LNCaP clone FGC (cell line): ENCODE data around the gene OR5AR1.

ENCODE experiments used
- DNase-seq: peaks from one replicate; pipeline ENCODE4 v3.0.0-alpha.2; 2011; ENCODE audit warnings: low read depth
- H3K4me3 ChIP-seq: 2 replicates; pipeline ENCODE4 v1.5.1; 2011; ENCODE audit warnings: mild to moderate bottlenecking, low read depth, low read length, control low read depth
- TF ChIP-seq, protein P1 (sequence below): IDR thresholded peaks from 2 replicates; pipeline ENCODE4 v1.5.1; 2012; ENCODE audit warnings: mild to moderate bottlenecking; ENCODE audit not compliant: control insufficient read depth, insufficient read depth; ENCODE audit errors: extremely low read depth

Gene OR5AR1

GRCh38 chr11:56700914-56701485, 37.5 kb downstream of the OR5AR1 start:
- no peak overlapping the region for H3K4me3 ChIP-seq
- TF ChIP-seq, protein P1, sequence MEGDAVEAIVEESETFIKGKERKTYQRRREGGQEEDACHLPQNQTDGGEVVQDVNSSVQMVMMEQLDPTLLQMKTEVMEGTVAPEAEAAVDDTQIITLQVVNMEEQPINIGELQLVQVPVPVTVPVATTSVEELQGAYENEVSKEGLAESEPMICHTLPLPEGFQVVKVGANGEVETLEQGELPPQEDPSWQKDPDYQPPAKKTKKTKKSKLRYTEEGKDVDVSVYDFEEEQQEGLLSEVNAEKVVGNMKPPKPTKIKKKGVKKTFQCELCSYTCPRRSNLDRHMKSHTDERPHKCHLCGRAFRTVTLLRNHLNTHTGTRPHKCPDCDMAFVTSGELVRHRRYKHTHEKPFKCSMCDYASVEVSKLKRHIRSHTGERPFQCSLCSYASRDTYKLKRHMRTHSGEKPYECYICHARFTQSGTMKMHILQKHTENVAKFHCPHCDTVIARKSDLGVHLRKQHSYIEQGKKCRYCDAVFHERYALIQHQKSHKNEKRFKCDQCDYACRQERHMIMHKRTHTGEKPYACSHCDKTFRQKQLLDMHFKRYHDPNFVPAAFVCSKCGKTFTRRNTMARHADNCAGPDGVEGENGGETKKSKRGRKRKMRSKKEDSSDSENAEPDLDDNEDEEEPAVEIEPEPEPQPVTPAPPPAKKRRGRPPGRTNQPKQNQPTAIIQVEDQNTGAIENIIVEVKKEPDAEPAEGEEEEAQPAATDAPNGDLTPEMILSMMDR: no peak
- no peak for DNase-seq

GRCh38 chr11:56705784-56706396, 42.4 kb downstream of the OR5AR1 start:
- H3K4me3 ChIP-seq: no peak overlapping the region
- TF ChIP-seq, protein P1: no peak
- DNase-seq: no peak

DNA sequence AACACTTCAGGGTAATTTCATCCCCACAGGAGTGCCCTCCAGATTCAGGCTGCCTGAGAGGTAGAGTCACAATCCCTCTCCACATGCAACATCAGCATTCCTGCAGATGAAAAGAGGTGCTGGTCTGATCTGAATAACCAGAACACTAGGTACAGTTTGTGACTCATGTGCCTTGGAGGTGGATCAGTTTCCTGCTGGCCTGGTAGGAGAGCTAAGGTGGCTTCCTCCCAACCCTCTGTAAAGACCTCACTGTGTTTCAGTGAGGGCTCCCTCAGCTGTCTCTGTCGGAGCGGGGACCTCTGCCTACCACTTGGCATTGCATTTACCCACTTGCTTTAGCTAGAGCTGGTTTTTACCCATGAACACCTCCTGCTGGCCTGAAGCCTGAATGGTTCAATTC, 43.0 kb downstream of the OR5AR1 start:
- TF ChIP-seq, protein P1: 0 out of 2 replicates have a peak, but pooled peaks have one; percentile 4
- H3K4me3 ChIP-seq: no peak overlapping the region
- DNase-seq: no peak

DNA sequence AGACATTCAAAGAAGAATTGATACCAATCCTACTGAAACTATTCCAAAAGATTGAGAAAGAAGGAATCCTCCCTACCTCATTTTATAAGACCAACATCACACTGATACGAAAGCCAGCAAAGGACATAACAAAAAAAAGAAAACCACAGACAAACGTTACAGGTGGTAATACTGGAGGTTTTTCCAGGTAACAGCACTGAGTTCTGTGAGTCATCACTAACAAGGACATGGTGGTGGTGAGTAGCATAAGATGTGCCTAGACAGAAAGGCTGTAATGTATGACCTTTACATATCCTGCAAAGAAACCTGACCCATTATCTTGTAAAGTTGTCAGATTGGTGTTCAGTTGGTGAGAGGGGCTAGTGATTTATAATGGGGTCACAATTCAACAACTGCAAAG, 50.7 kb downstream of the OR5AR1 start:
- TF ChIP-seq, protein P1: no peak
- no peak overlapping the region for H3K4me3 ChIP-seq
- no peak for DNase-seq
